Brain microvascular endothelial cell (primary cell): ENCODE data around the gene NDOR1.
A peak's percentile ranks its signal among the peaks of the same experiment; 100 is the strongest.

Source experiments
- DNase-seq: peaks from one replicate; pipeline ENCODE4 v3.0.0-alpha.2; 2020
- H3K27ac ChIP-seq: fragments of 250-450 bp; sonication (Bioruptor Pico); 2 replicates; pipeline ENCODE4 v1.5.1; 2020; ENCODE audit warnings: mild to moderate bottlenecking, moderate library complexity
- H3K27me3 ChIP-seq: fragments of 250-450 bp; sonication (Bioruptor Pico); replicated peaks from 2 replicates; pipeline ENCODE4 v1.5.1; 2020; ENCODE audit warnings: mild to moderate bottlenecking
- H3K36me3 ChIP-seq: fragments of 250-450 bp; sonication (Bioruptor Pico); replicated peaks from 2 replicates; pipeline ENCODE4 v1.5.1; 2020; ENCODE audit warnings: mild to moderate bottlenecking
- H3K4me3 ChIP-seq: 2 replicates; pipeline ENCODE4 v1.5.1; 2011; ENCODE audit warnings: low read depth, mild to moderate bottlenecking, control low read depth, low read length, moderate library complexity
- CTCF ChIP-seq: IDR thresholded peaks from 2 replicates; pipeline ENCODE4 v1.5.1; 2011; ENCODE audit warnings: low read depth, mild to moderate bottlenecking, moderate library complexity, low read length, control low read depth, inconsistent platforms; ENCODE audit errors: missing control alignments
- in situ Hi-C: cut with HindIII; loops from 2 replicates; pipeline ENCODE4 v1.10.0; 2017; ENCODE audit warnings: low sequenced_read_pairs, low pct_ligation_motif_present

The NDOR1 gene

GRCh38 chr9:137225699-137226331 lies 20.3 kb downstream of the NDOR1 start:
- no peak overlapping the region for H3K4me3 ChIP-seq
- no peak for TF ChIP-seq CTCF

GRCh38 chr9:137226338-137227053 lies 21.0 kb downstream of the NDOR1 start:
- in situ Hi-C loops: no loop called here
- TF ChIP-seq CTCF: no peak
- no peaks in the 10 kb centered on the region for H3K36me3 ChIP-seq
- no peak overlapping the region for H3K4me3 ChIP-seq
- DNase-seq: no peak
- H3K27ac ChIP-seq: no peak overlapping the region
- H3K27me3 ChIP-seq: no peaks in the 10 kb centered on the region

More at GRCh38 chr9:137225699-137226331, 20.3 kb downstream of the NDOR1 start:
- no peak overlapping the region for H3K27ac ChIP-seq
- no peaks in the 10 kb centered on the region for H3K36me3 ChIP-seq
- H3K27me3 ChIP-seq: no peaks in the 10 kb centered on the region
- in situ Hi-C loops: no loop called here
- DNase-seq: no peak

GRCh38 chr9:137227054-137227852 lies 21.8 kb downstream of the NDOR1 start, which contains the start of gene RNF224:
Gene RNF224 (plus strand): TSS chr9:137227502. CDS start chr9:137228336, 834 bp downstream.
- peak; percentile 94 for TF ChIP-seq CTCF
- in situ Hi-C loops: no loop called here

GRCh38 chr9:137227853-137228505 lies 22.5 kb downstream of the NDOR1 start:
- no peak overlapping the region for H3K27ac ChIP-seq
- in situ Hi-C loops: no loop called here
- no peak overlapping the region for H3K4me3 ChIP-seq
- no peak for TF ChIP-seq CTCF
- no peak for DNase-seq
- H3K27me3 ChIP-seq: no peaks in the 10 kb centered on the region
- no peaks in the 10 kb centered on the region for H3K36me3 ChIP-seq

More at GRCh38 chr9:137227054-137227852, 21.8 kb downstream of the NDOR1 start, which contains the start of gene RNF224:
- peak; percentile 58 for DNase-seq
- H3K36me3 ChIP-seq: no peaks in the 10 kb centered on the region
- no peak within 1 kb of the TSS for H3K4me3 ChIP-seq
- H3K27me3 ChIP-seq: no peaks in the 10 kb centered on the region
- no peak within 1 kb of the TSS for H3K27ac ChIP-seq

DNA sequence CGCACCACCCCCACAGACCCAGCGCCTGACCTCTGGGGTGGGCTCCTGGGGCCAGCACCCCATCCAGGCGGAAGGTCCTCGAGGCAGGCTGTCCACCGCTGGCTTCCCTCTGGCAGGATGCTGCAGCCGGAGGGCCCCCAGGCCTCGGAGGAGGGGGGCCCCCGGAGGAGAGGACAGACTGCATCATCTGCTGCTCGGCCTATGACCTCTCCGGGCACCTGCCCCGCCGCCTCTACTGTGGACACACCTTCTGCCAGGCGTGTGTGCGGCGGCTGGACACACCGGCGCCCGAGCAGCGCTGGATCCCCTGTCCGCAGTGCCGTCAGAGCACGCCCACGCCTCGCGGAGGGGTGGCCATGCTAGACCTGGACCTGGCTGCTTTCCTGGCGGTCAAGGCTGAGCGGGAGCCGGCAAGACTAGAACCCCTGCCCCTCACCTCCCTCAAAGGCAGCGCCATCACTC lies 23.0 kb downstream of the NDOR1 start:
- H3K27ac ChIP-seq: no peak overlapping the region
- TF ChIP-seq CTCF: no peak
- H3K36me3 ChIP-seq: no peaks in the 10 kb centered on the region
- H3K4me3 ChIP-seq: no peak overlapping the region
- DNase-seq: no peak
- H3K27me3 ChIP-seq: no peaks in the 10 kb centered on the region
- in situ Hi-C loops: no loop called here
